NCI-H2171 (cell line): ENCODE results near the gene CD300LG.
"Not testable (repeated sequence)": the region's sequence is repeated elsewhere in the genome, so short reads cannot be mapped to it uniquely, and the experiment has no call there.

ENCODE experiments used
- DNase-seq: peaks from one replicate; lab custom pipeline; 2025; lab: John Stamatoyannopoulos, UW

The CD300LG gene

DNA sequence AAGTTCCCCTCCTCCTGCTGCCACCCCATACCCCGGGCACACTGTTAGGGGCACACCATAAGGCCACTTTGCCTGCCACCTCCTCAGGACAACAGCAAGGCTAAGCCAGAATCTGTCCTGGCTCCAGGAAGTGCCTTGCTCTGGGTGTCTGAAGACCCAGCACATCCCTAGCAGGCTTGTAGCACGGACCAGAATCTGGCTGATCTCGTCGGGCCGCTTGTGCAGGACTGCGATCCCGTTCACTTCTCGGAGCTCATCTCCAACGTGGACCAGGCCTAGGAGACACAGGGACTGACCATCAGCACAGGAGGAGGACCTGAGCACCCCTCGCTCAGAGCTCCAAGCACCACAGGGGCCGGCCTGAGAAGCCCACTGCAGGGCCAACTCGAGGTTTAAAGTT is 21.4 kb upstream of the CD300LG start:
- DNase-seq: no peak

GRCh38 chr17:43826206-43826605 is 20.8 kb upstream of the CD300LG start:
- DNase-seq: no peak

GRCh38 chr17:43827596-43827995 is 19.4 kb upstream of the CD300LG start:
- DNase-seq: no peak

- DNase-seq: no peak
These were observed 17.2 kb upstream of the CD300LG start for GRCh38 chr17:43829738-43830137.

DNA sequence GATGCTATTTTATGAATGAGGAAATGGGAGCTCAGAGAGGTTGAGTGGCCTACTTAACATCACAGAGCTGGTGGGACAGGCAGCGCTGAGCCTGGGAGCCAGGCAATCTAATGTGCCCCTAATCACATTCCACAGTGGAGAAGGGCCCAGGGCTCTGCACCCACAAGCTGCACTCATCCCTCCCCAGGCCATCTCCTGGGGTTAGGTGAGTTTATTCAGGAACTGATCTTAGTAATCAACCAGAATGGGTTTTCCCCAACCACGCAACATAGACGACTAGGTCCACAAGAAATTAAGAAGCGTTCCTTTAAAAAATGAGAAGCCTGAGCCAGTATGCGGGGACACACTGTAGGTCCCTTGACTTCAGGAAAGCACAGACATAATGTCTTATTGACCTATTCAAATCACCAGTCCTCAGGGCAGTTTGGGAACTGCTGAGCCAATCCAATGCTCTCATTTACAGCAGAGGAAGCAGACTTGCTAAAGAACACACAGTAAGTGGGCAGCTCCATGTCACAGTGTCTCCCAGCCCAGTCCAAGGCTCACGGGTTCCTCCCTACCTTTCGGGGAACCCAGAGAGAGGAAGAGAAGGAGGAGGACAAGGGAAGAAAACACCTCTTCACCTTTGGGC is 16.4 kb upstream of the CD300LG start:
- DNase-seq: no peak

GRCh38 chr17:43831633-43832032 is 15.3 kb upstream of the CD300LG start:
- no peak for DNase-seq

DNA sequence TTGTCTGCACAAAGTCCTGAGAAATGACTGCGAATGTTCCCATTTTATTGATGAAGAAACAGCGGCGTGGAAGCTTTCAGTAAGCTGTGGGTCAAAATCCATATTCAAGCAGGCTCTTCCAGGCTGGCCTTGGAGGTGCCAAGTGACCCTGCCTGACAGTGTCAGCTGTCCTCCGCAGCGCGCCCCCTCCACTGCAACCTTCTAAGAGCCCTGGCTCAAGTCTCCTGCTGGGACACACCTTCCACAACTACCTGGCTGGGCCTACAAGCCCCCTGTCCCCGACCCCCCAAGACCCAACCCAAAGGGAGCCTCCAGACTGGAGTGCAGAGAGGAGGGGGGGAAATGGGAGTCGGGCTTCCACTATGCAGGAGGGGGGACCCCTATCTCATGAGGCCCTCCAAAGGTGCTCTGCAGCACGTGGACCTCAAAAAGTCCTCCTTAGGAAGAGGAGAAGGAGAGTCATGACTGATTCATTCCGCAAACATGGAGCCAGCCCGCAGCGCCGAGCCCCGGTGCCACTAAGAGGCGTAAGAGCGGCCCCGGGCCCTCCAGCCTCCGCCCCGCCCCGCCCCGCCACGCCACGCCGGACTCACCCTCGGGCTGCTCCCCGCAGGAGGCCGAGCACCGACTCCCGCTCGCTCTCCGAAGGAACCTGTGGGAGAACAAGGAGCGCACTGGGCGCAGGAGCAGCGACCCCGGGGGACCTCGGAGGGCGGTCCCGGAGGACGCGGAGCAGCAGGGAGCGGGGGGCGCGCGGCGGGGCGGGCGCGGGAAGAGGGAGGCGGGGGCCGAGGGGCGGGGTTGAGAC is 14.6 kb upstream of the CD300LG start:
- peak; percentile 52 for DNase-seq

- DNase-seq: peak; percentile 72
These were observed 13.8 kb upstream of the CD300LG start, which contains the start of gene MPP3 for GRCh38 chr17:43832976-43833829. TSS of gene MPP3 (minus strand) at chr17:43833146. CDS start at chr17:43831906, 1,240 bp downstream.

- DNase-seq: no peak
These were observed 12.9 kb upstream of the CD300LG start for GRCh38 chr17:43834106-43834505.

- DNase-seq: peak; percentile 89
These were observed 7.3 kb upstream of the CD300LG start for GRCh38 chr17:43839670-43840108.

DNA sequence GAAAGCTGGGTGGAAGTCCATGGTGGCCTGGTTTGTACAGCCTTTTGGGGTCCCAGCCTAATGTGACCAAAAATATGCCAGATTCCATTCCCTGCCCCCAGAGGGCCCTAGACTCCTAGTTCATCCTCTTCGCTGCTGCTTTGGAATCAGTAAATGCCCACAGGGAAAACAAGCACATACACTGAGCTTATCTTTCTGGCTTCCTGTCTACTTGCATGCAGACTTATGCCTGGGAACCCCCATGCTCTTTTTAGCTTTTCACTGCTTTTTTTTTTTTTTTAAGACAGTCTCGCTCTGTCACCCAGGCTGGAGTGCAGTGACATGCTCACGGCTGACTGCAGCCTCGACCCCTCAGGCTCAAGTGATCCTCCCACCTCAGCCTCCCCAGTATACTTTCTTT is 6.2 kb upstream of the CD300LG start:
- DNase-seq: no peak

- DNase-seq: no peak
These were observed 5.7 kb upstream of the CD300LG start for GRCh38 chr17:43841282-43841681.

DNA sequence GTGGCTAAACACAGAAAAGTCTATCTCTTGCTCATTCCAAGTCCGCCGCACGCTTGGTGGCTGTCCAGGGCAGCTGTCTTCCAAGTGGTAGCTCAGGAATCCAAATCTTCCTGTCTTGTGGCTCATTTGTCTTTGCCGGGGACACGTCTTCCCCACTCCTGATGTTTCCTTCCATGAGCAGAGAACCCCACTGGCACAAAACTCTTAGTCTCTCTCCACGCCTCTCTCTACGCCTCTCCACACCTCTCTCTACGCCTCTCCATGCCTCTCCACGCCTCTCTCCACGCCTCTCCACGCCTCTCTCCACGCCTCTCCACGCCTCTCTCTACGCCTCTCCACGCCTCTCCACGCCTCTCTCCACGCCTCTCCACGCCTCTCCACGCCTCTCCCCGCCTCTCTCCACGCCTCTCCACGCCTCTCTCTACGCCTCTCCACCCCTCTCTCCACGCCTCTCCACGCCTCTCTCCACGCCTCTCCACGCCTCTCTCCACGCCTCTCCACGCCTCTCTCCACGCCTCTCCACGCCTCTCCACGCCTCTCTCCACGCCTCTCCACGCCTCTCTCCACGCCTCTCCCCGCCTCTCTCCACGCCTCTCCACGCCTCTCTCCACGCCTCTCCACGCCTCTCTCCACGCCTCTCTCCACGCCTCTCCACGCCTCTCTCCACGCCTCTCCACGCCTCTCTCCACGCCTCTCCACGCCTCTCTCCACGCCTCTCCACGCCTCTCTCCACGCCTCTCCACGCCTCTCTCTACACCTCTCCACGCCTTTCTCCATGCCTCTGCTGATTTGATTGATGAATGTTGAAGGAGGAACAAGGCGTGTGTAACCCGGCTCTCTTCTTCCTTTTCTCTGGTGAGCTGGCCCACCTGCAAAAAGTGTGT is 4.6 kb upstream of the CD300LG start:
- not testable (repeated sequence) for DNase-seq

- no peak for DNase-seq
These were observed 4.0 kb upstream of the CD300LG start for GRCh38 chr17:43842975-43843325.

DNA sequence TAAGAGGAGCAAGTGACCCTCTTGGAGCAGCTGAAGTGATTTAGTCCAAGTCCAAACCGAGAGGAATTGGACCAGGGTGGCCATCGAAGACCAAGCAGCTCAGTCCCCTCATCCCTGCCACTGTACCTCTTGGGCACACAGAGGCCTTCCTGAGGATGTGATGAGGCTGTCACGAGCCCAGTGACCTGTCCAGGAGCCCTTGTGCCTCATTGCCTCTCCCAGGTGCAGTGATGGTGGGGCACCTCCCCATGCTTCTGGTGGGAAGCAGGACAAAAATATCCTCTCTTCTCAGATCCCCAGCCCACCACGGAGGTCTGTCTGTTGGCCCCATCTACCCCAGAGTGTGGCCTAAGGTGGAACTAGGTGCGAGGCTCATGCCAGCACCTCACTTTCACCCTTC is 2.7 kb upstream of the CD300LG start:
- DNase-seq: no peak

DNA sequence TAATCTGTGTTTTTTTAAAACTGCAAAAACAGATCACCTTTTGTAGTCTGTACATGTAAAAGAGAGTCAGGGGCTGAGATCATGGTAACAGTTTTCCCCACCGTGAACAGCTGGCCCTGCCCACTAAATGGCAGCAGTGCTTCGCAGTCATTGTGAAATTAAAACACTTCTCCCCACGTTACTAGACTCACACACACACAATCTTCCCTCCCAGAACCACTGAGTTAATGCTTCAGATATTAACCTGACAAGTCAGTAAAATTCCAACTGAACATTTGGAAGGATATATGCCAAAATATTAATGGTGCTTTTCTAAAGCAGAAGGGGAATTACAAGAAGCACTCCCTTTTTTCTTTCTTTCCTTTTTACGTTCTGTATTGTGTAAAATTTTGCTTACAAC is 1.2 kb upstream of the CD300LG start:
- no peak for DNase-seq

- DNase-seq: no peak
These were observed 709 bp upstream of the CD300LG start for GRCh38 chr17:43846221-43846712.

GRCh38 chr17:43848601-43849000 is 1.6 kb downstream of the CD300LG start:
- no peak for DNase-seq

GRCh38 chr17:43849116-43849515 is 2.1 kb downstream of the CD300LG start:
- no peak for DNase-seq

DNA sequence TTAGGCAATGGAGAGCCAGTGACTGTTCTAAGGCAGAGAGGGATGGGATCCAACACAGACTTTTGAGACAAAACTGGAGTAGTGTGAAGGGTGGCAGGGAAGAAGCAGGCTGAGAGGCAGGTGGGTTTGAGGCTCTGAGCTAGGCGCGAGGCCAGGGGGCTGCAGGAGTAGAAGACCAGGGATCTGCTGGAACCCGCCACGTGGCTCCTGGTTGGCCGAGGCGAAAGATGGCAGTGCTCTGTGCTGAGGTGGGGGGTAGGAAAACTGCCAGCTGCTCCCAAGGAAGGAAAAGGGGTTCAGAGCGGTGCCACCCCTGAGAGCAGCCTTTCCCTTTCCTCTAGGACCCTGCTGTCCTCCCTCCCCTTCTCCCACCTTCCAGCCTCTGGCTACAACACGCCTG is 5.6 kb downstream of the CD300LG start:
- no peak for DNase-seq

- no peak for DNase-seq
These were observed 6.6 kb downstream of the CD300LG start for GRCh38 chr17:43853546-43853945.
